Measurements from ENCODE around the gene APBB2. TPM values are rescaled to one million over a fixed set of nuclear protein-coding genes. Genes with fewer than 3 reads are reported as not detected.

APBB2 gene
- total and polyA plus RNA-seq, 2 donors (not counting 1 experiment from before 2014, with no cell fraction given), result 4.4 to 15.8 TPM

DNA sequence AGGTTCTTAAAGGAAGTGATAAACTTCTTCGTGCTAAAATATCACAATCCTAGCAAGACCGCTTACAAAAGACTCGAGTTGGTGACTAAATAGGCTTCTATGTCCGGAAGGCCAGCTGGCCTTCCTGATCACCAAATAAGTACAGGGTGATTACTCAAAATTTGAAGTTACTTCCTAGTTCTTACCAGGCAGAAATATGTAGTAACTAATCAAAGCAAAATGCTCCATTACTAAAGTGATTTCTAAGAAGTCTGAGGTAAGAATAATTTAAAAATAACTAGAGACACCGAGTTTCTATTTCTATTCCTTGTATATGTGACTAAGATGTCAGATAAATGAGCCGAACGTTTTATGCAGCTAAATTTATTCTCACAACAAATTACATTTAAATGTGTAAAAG is 402.4 kb downstream of the APBB2 start:
- peaks cover 6% of the 10 kb centered on the region for H3K27me3 Mint-ChIP-seq
- intact Hi-C loops (cut with micrococcal nuclease), result no loop called here
- H3K4me3 ChIP-seq (ENCODE audit: control extremely low read depth in 1 of 5, extremely low read depth in 1 of 5, insufficient read depth in 1 of 5, low read depth in 2 of 5, low read length in 4 of 5), result no peak overlapping the region
- POLR2A ChIA-PET, result no interaction called here
- H2AFZ ChIP-seq (ENCODE audit: insufficient read depth, low read depth, low read length, poor library complexity, severe bottlenecking), result no peak overlapping the region
- no peaks in the 10 kb centered on the region for H3K4me1 Mint-ChIP-seq
- no peaks in the 10 kb centered on the region for H3K4me1 ChIP-seq (ENCODE audit: control insufficient read depth in 2 of 2, insufficient read depth in 2 of 2, low read length in 2 of 2)
- no peak overlapping the region for H3K4me2 ChIP-seq (replicated peaks; ENCODE audit: low read depth, low read length, poor library complexity, severe bottlenecking)
- H3K27ac ChIP-seq (ENCODE audit: low read length in 2 of 2), result no peak overlapping the region
- no peaks in the 10 kb centered on the region for H4K20me1 ChIP-seq (ENCODE audit: control insufficient read depth, insufficient read depth, low read length, poor library complexity, severe bottlenecking)
- no peak overlapping the region for H3K4me3 Mint-ChIP-seq
- no peaks in the 10 kb centered on the region for H3K79me2 ChIP-seq (ENCODE audit: control insufficient read depth, insufficient read depth, low read length)
- no CpG with 5 or more reads among the region's 7 CpGs for WGBS (ENCODE audit: insufficient coverage)
- DNase-seq (no peak), ATAC-seq (ENCODE audit: low read depth) (no peak)
- H3K9me3 ChIP-seq (ENCODE audit: control extremely low read depth in 1 of 3, control insufficient read depth in 2 of 3, insufficient read depth in 1 of 3, low read length in 2 of 3), result no peaks in the 10 kb centered on the region
- CTCF ChIA-PET, result no interaction called here
- H3K27me3 ChIP-seq (replicated peaks in 1 of 4; ENCODE audit: control extremely low read depth in 1 of 4, control insufficient read depth in 3 of 4, insufficient read depth in 4 of 4, low read length in 3 of 4), result no peaks in the 10 kb centered on the region
- no peaks in the 10 kb centered on the region for H3K9me3 Mint-ChIP-seq (ENCODE audit: insufficient read depth)
- TF ChIP-seq CTCF (IDR thresholded peaks at IDR 0.05), result no peak
- TF ChIP-seq EZH2 (IDR thresholded peaks at IDR 0.05; ENCODE audit: borderline replicate concordance, insufficient read depth, low read depth, low read length, poor library complexity, severe bottlenecking), result no peak
- no peak overlapping the region for H3K9ac ChIP-seq (ENCODE audit: low read length)
- H3K36me3 ChIP-seq (replicated peaks in 1 of 2; ENCODE audit: control extremely low read depth in 1 of 2, control insufficient read depth in 1 of 2, extremely low read depth in 1 of 2, insufficient read depth in 2 of 2, low read length in 1 of 2), result no peaks in the 10 kb centered on the region
- H3K27ac Mint-ChIP-seq, result no peak overlapping the region

GRCh38 chr4:40808926-40809457 is 405.4 kb downstream of the APBB2 start:
- ChIA-PET CTCF (no interaction called here), POLR2A (no interaction called here)
- H2AFZ ChIP-seq (ENCODE audit: insufficient read depth, low read depth, low read length, poor library complexity, severe bottlenecking), result no peak overlapping the region
- no peaks in the 10 kb centered on the region for H3K27me3 ChIP-seq (replicated peaks in 1 of 4; ENCODE audit: control extremely low read depth in 1 of 4, control insufficient read depth in 3 of 4, insufficient read depth in 4 of 4, low read length in 3 of 4)
- no peak overlapping the region for H3K9ac ChIP-seq (ENCODE audit: low read length)
- H3K4me3 Mint-ChIP-seq, result no peak overlapping the region
- H3K4me2 ChIP-seq (replicated peaks; ENCODE audit: low read depth, low read length, poor library complexity, severe bottlenecking), result no peak overlapping the region
- no peak for ATAC-seq (ENCODE audit: low read depth)
- H3K27ac ChIP-seq (ENCODE audit: low read length in 2 of 2), result no peak overlapping the region
- H3K4me1 ChIP-seq (ENCODE audit: control insufficient read depth in 2 of 2, insufficient read depth in 2 of 2, low read length in 2 of 2), result no peaks in the 10 kb centered on the region
- H3K27me3 Mint-ChIP-seq, result peaks cover 6% of the 10 kb centered on the region
- no peak for TF ChIP-seq EZH2 (IDR thresholded peaks at IDR 0.05; ENCODE audit: borderline replicate concordance, insufficient read depth, low read depth, low read length, poor library complexity, severe bottlenecking)
- TF ChIP-seq CTCF (IDR thresholded peaks at IDR 0.05), result no peak
- WGBS (ENCODE audit: insufficient coverage), result 97% methylated on average over 7 of the region's 8 CpGs
- intact Hi-C loops (cut with micrococcal nuclease), result no loop called here
- H3K9me3 ChIP-seq (ENCODE audit: control extremely low read depth in 1 of 3, control insufficient read depth in 2 of 3, insufficient read depth in 1 of 3, low read length in 2 of 3), result no peaks in the 10 kb centered on the region
- H3K79me2 ChIP-seq (ENCODE audit: control insufficient read depth, insufficient read depth, low read length), result no peaks in the 10 kb centered on the region
- no peaks in the 10 kb centered on the region for H4K20me1 ChIP-seq (ENCODE audit: control insufficient read depth, insufficient read depth, low read length, poor library complexity, severe bottlenecking)
- peaks cover 4% of the 10 kb centered on the region for H3K4me1 Mint-ChIP-seq
- no peak overlapping the region for H3K27ac Mint-ChIP-seq
- DNase-seq, result no peak
- no peak overlapping the region for H3K4me3 ChIP-seq (ENCODE audit: control extremely low read depth in 1 of 5, extremely low read depth in 1 of 5, insufficient read depth in 1 of 5, low read depth in 2 of 5, low read length in 4 of 5)
- H3K9me3 Mint-ChIP-seq (ENCODE audit: insufficient read depth), result no peaks in the 10 kb centered on the region
- no peaks in the 10 kb centered on the region for H3K36me3 ChIP-seq (replicated peaks in 1 of 2; ENCODE audit: control extremely low read depth in 1 of 2, control insufficient read depth in 1 of 2, extremely low read depth in 1 of 2, insufficient read depth in 2 of 2, low read length in 1 of 2)
